Smooth muscle cell (in vitro differentiated cells): ENCODE results near the gene IGSF10. TPM values are rescaled to one million over a fixed set of nuclear protein-coding genes. Genes with fewer than 3 reads are reported as not detected.

ENCODE experiments used
- DNase-seq: peaks from one replicate; lab custom pipeline; 2025; ENCODE audit not compliant: unreplicated experiment; lab: John Stamatoyannopoulos, UW
- H2AFZ ChIP-seq: fragments of 200-600 bp; sonication (generic); 2 replicates; pipeline ENCODE4 v1.6.0; 2016; ENCODE audit warnings: antibody characterized with exemption, low read depth, mild to moderate bottlenecking
- H3F3A ChIP-seq: fragments of 200-600 bp; sonication (generic); 2 replicates; pipeline ENCODE4 v1.6.0; 2017; ENCODE audit warnings: antibody characterized with exemption, low read depth
- H3K27ac ChIP-seq: fragments of 200-600 bp; sonication (generic); 2 replicates; pipeline ENCODE4 v1.5.1; 2016; ENCODE audit warnings: low read depth, mild to moderate bottlenecking
- H3K27me3 ChIP-seq: fragments of 200-600 bp; sonication (generic); 2 replicates; pipeline ENCODE4 v1.6.1; 2016; ENCODE audit warnings: low read depth, mild to moderate bottlenecking
- H3K36me3 ChIP-seq: fragments of 200-600 bp; sonication (generic); 2 replicates; pipeline ENCODE4 v1.5.1; 2016; ENCODE audit warnings: low read depth
- H3K4me1 ChIP-seq: fragments of 200-600 bp; sonication (generic); 2 replicates; pipeline ENCODE4 v1.5.1; 2016; ENCODE audit warnings: low read depth
- H3K4me2 ChIP-seq: fragments of 200-600 bp; sonication (generic); 2 replicates; pipeline ENCODE4 v1.6.0; 2016; ENCODE audit warnings: mild to moderate bottlenecking
- H3K4me3 ChIP-seq: fragments of 200-600 bp; sonication (generic); 2 replicates; pipeline ENCODE4 v1.5.1; 2016; ENCODE audit warnings: mild to moderate bottlenecking
- H3K79me2 ChIP-seq: fragments of 200-600 bp; sonication (generic); 2 replicates; pipeline ENCODE4 v1.6.0; 2016; ENCODE audit warnings: low read depth, mild to moderate bottlenecking
- H3K9ac ChIP-seq: fragments of 200-600 bp; sonication (generic); 2 replicates; pipeline ENCODE4 v1.6.0; 2016; ENCODE audit warnings: low read depth
- H3K9me3 ChIP-seq: fragments of 200-600 bp; sonication (generic); replicated peaks from 2 replicates; pipeline ENCODE4 v1.5.1; 2016; ENCODE audit warnings: low read depth
- H4K20me1 ChIP-seq: fragments of 200-600 bp; sonication (generic); 2 replicates; pipeline ENCODE4 v1.6.0; 2016; ENCODE audit warnings: low read depth
- CTCF ChIP-seq: fragments of 200-600 bp; sonication (generic); IDR thresholded peaks from 2 replicates; pipeline ENCODE4 v1.5.1; 2017; ENCODE audit warnings: borderline replicate concordance, mild to moderate bottlenecking, antibody characterized with exemption; ENCODE audit not compliant: insufficient read depth, poor library complexity, severe bottlenecking
- WGBS: methylation state at CpG from one replicate; pipeline ENCODE4 v1.1.7; 2016; ENCODE audit warnings: low lambda C conversion rate; 5-methylcytosine and 5-hydroxymethylcytosine counted together
- polyA plus RNA-seq: library from polyadenylated mRNA; unstranded; fragments of >200 nt; fragmentation: Nextera tagmentation; extraction: Ambion mirVana; gene quantifications from 2 replicates; pipeline ENCODE4 v1.2.1, GENCODE V29; 2016
- total RNA-seq: library from RNA; depleted of rRNA; stranded (reverse); fragments of >200 nt; gene quantifications from 2 replicates; pipeline ENCODE4 v1.2.3, GENCODE V29; 2014

Gene IGSF10
- total and polyA plus RNA-seq, 2 experiments from 2014 or later, result 1.3 TPM; not detected in 1

DNA sequence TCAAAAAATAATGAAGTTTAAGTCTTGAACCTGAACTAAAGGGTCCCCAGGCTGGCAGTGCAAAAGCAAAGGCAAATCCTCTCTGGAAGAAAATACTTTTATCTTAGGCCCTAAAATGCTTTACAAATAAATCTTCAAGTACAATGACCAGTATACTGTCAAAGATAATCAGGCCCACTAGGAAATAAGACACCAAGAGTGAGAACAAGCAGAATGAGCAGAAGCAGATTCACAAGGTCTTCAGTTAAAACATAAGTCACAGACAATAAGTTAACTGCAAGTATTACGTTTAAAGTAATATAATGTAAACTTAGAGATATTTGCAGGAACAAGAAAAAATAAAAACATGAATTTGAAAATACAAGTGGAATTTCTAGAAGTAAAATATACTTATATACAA lies 42.2 kb upstream of the IGSF10 start:
- no peak overlapping the region for H3K27ac ChIP-seq
- no peaks in the 10 kb centered on the region for H3K4me1 ChIP-seq
- H3K36me3 ChIP-seq, result no peaks in the 10 kb centered on the region
- H3K9ac ChIP-seq, result no peak overlapping the region
- H2AFZ ChIP-seq, result no peak overlapping the region
- H3K79me2 ChIP-seq, result no peaks in the 10 kb centered on the region
- DNase-seq, result no peak
- no peaks in the 10 kb centered on the region for H3F3A ChIP-seq
- WGBS, result 63% methylated on average over 1 of the region's 1 CpG
- H4K20me1 ChIP-seq, result no peaks in the 10 kb centered on the region
- no peak overlapping the region for H3K4me2 ChIP-seq
- no peaks in the 10 kb centered on the region for H3K9me3 ChIP-seq
- TF ChIP-seq CTCF, result no peak
- H3K4me3 ChIP-seq, result no peak overlapping the region
- H3K27me3 ChIP-seq, result no peaks in the 10 kb centered on the region

- Histone ChIP-seq H3F3A (no peaks in the 10 kb centered on the region), H4K20me1 (no peaks in the 10 kb centered on the region), H3K9me3 (no peaks in the 10 kb centered on the region), H3K36me3 (no peaks in the 10 kb centered on the region), H2AFZ (no peak overlapping the region), H3K4me2 (no peak overlapping the region), H3K9ac (no peak overlapping the region), H3K4me1 (no peaks in the 10 kb centered on the region), H3K27ac (no peak overlapping the region), H3K79me2 (no peaks in the 10 kb centered on the region), H3K4me3 (no peak overlapping the region), H3K27me3 (no peaks in the 10 kb centered on the region)
- no peak for DNase-seq
- TF ChIP-seq CTCF, result no peak
- WGBS, result 59% methylated on average over 4 of the region's 4 CpGs
These were observed 41.2 kb upstream of the IGSF10 start for GRCh38 chr3:151501923-151502632.

DNA sequence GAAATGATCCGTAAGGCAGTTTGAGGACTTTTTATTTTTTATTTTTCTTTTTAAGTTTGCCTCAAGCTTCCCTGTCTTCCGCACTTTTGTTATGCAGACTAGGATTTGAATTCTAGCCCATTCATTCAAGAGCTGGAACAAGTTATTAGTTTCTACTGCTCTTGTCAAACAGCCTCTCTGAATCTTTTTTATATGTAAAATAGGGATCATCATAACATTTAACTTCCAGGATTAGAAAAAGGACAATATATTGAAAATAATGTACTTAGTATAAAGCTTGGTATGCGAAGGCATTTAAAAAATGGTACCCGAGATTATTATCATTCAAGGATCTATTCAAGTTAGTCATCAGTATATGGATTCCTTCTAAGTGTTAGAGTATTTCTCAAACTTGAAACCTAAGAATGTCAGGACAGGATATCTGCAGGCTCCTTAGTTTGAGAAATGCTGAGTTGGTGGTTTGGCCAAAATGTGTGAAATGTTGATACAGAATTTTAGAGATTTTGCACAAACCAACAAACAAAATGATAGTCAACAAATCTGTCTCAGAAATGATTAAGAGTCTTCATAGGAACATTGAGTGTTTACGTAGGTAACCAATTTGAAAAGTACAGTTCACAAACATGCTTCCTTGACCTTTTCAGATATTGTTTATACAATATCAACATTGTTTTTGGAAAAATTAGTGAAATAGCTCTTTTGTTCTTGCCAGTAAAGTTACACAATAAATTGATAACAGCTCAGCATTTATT lies 40.5 kb upstream of the IGSF10 start:
- no peak overlapping the region for H2AFZ ChIP-seq
- TF ChIP-seq CTCF, result no peak
- no peaks in the 10 kb centered on the region for H3K36me3 ChIP-seq
- no peak overlapping the region for H3K4me3 ChIP-seq
- H3K27ac ChIP-seq, result no peak overlapping the region
- H3K79me2 ChIP-seq, result no peaks in the 10 kb centered on the region
- no peak for DNase-seq
- H3K9ac ChIP-seq, result no peak overlapping the region
- no peaks in the 10 kb centered on the region for H3K9me3 ChIP-seq
- H3F3A ChIP-seq, result no peaks in the 10 kb centered on the region
- no peak overlapping the region for H3K4me2 ChIP-seq
- no peaks in the 10 kb centered on the region for H4K20me1 ChIP-seq
- WGBS, result 59% methylated on average over 5 of the region's 5 CpGs
- no peaks in the 10 kb centered on the region for H3K4me1 ChIP-seq
- H3K27me3 ChIP-seq, result no peaks in the 10 kb centered on the region
